Measurements from ENCODE around the gene AK4. TPM values are rescaled to one million over a fixed set of nuclear protein-coding genes. Genes with fewer than 3 reads are reported as not detected.

AK4 gene
- total and polyA plus RNA-seq, 9 donors = 1.7 to 25.6 (median 13.2) TPM

GRCh38 chr1:65148548-65149350 lies 746 bp downstream of the AK4 start:
- peak; percentile 19 to 61 (median 50) for DNase-seq
- Histone ChIP-seq H3K9me3 (no peaks in the 10 kb centered on the region), H3K4me3 (peak overlapping the region; percentile 58), H3K27ac (peak overlapping the region; percentile 63 to 84), H3K36me3 (no peaks in the 10 kb centered on the region), H3K4me1 (ENCODE audit: insufficient read depth) (peaks cover 4% of the 10 kb centered on the region), H3K27me3 (no peaks in the 10 kb centered on the region)
- intact Hi-C loops (cut with DNase I) = loop anchor here in 1 of 4 donors (2.0 kb wide), 1 partner anchor 82 kb away; no protein-coding TSS in a partner anchor
- no peak for TF ChIP-seq POLR2A (IDR thresholded peaks at IDR 0.05)
- TF ChIP-seq CTCF (IDR thresholded peaks at IDR 0.05) = no peak
- TF ChIP-seq EP300 (IDR thresholded peaks at IDR 0.05) = no peak
- 1% methylated on average over 59 to 73 of the region's 73 CpGs for WGBS, 3 donors

DNA sequence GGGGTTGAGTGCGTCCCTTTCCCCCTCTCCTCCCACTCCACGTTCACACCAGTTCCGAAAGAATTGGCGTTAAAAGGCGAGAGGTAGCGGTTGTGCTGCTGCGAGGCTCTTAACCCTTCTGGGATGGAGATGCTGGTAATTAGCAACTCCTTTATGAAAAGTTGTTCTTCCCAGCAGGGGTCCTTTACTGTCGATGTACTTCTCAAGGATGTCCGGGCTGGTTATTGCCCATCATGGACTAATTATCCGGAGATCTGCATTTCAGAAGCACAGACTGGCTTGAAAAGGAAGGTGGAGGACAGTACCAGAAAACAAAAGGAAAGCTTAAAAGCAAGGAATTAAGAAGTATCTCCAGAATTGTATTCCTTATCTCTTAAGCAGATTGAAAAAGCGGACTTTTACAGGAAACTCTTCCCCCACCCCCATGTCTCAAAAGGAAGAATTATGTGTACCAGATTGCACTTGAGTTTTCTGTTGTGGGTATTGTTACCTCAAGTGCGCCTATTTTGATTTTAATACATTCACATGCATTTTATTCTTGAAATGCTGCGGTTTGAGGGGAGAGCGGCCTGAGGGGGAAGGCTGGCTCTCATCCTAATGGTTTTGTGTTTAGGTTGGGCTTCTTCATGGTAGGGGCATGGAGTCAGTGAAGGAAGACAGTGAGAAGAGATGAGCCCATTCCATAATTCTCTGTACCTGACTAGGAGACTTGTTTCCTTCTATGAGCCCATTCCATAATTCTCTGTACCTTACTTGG lies 1.5 kb downstream of the AK4 start:
- H3K36me3 ChIP-seq = no peaks in the 10 kb centered on the region
- H3K9me3 ChIP-seq = no peaks in the 10 kb centered on the region
- no peak for TF ChIP-seq EP300 (IDR thresholded peaks at IDR 0.05)
- peak overlapping the region; percentile 63 to 84 for H3K27ac ChIP-seq
- no peak for DNase-seq
- intact Hi-C loops (cut with DNase I) = loop anchor here in 1 of 4 donors (2.0 kb wide), 1 partner anchor 83 kb away; no protein-coding TSS in a partner anchor
- no peaks in the 10 kb centered on the region for H3K27me3 ChIP-seq
- WGBS, 3 donors = 32 to 38% (median 37%) methylated on average over 14 of the region's 14 CpGs
- H3K4me3 ChIP-seq = peak overlapping the region; percentile 58
- H3K4me1 ChIP-seq (ENCODE audit: insufficient read depth) = peaks cover 4% of the 10 kb centered on the region

GRCh38 chr1:65150108-65150463 lies 2.1 kb downstream of the AK4 start:
- H3K4me3 ChIP-seq = no peak overlapping the region
- DNase-seq = no peak
- H3K9me3 ChIP-seq = no peaks in the 10 kb centered on the region
- H3K36me3 ChIP-seq = no peaks in the 10 kb centered on the region
- H3K27ac ChIP-seq = no peak overlapping the region
- TF ChIP-seq POLR2A (IDR thresholded peaks at IDR 0.05) = no peak
- TF ChIP-seq EP300 (IDR thresholded peaks at IDR 0.05) = no peak
- no peak for TF ChIP-seq CTCF (IDR thresholded peaks at IDR 0.05)
- peaks cover 4% of the 10 kb centered on the region for H3K4me1 ChIP-seq (ENCODE audit: insufficient read depth)
- intact Hi-C loops (cut with DNase I) = no loop called here
- H3K27me3 ChIP-seq = no peaks in the 10 kb centered on the region

- intact Hi-C loops (cut with DNase I) = no loop called here
- WGBS, 3 donors = 85 to 91% (median 89%) methylated on average over 23 of the region's 23 CpGs
- Histone ChIP-seq H3K4me1 (ENCODE audit: insufficient read depth) (peaks cover 4% of the 10 kb centered on the region), H3K4me3 (no peak overlapping the region), H3K27me3 (no peaks in the 10 kb centered on the region), H3K27ac (no peak overlapping the region), H3K9me3 (no peaks in the 10 kb centered on the region), H3K36me3 (no peaks in the 10 kb centered on the region)
- no peak for TF ChIP-seq EP300 (IDR thresholded peaks at IDR 0.05)
- TF ChIP-seq POLR2A (IDR thresholded peaks at IDR 0.05) = no peak
- TF ChIP-seq CTCF (IDR thresholded peaks at IDR 0.05) = no peak
- DNase-seq = no peak
Observed at GRCh38 chr1:65150583-65151263, 2.7 kb downstream of the AK4 start.

All from ovary (tissue), 9 donors.